ENCODE results near the gene CLEC4M.

- TF ChIP-seq CTCF (IDR thresholded peaks at IDR 0.05; ENCODE audit: low read length), result no peak
- TF ChIP-seq EZH2 (IDR thresholded peaks at IDR 0.05; ENCODE audit: borderline replicate concordance, low read length), result no peak
These were observed 10.8 kb downstream of the CLEC4M start for GRCh38 chr19:7773841-7774240.
